Right lobe of liver (tissue), 6 donors: ENCODE results near the gene MSMP. TPM values are rescaled to one million over a fixed set of nuclear protein-coding genes. Genes with fewer than 3 reads are reported as not detected.
A peak's percentile ranks its signal among the peaks of the same experiment; 100 is the strongest.

Source experiments
- ATAC-seq, 4 donors: fragments of 200-7000 bp; cut with Tn5 transposase; one replicate each; pipeline ENCODE4 v1.9.1; 2020; ENCODE audit warnings: mild to moderate bottlenecking in 4 of 4, moderate library complexity in 4 of 4
- DNase-seq, 3 donors: peaks; one replicate each; pipeline ENCODE4 v3.0.0-alpha.2; 2020
- H3K27ac ChIP-seq, 3 donors: fragments of 200-600 bp; one replicate each; pipeline ENCODE4 v1.8.0; 2022
- H3K27me3 ChIP-seq, 2 donors: fragments of 200-600 bp; one replicate each; pipeline ENCODE4 v1.8.0; 2022
- H3K36me3 ChIP-seq, 4 donors: fragments of 200-600 bp; sonication (generic) in 1 of 4; one replicate each; pipeline versions ENCODE4 v1.5.1 to v1.8.0; 2017 to 2022; ENCODE audit warnings: control low read depth in 1 of 4
- H3K4me1 ChIP-seq, 4 donors: fragments of 200-600 bp; sonication (generic) in 1 of 4; one replicate each; pipeline versions ENCODE4 v1.5.1 to v1.8.0; 2017 to 2022; ENCODE audit warnings: control low read depth in 1 of 4
- H3K4me3 ChIP-seq, 3 donors: fragments of 200-600 bp; one replicate each; pipeline ENCODE4 v1.8.0; 2022
- H3K9me3 ChIP-seq, 4 donors: fragments of 200-600 bp; sonication (generic) in 1 of 4; one replicate each; pipeline versions ENCODE4 v1.5.1 to v1.8.0; 2017 to 2022; ENCODE audit warnings: control low read depth in 1 of 4
- CTCF ChIP-seq, 4 donors: fragments of 200-600 bp in 3 of 4; fragments of 450-650 bp in 1 of 4; IDR thresholded peaks; one replicate each; pipeline versions ENCODE4 v1.5.1 to v1.8.0; 2016 to 2022; ENCODE audit warnings: antibody characterized with exemption in 4 of 4, mild to moderate bottlenecking in 2 of 4
- POLR2A ChIP-seq: fragments of 450-650 bp; IDR thresholded peaks from one replicate; pipeline ENCODE4 v1.6.1; 2017; ENCODE audit warnings: antibody characterized with exemption, mild to moderate bottlenecking
- WGBS: methylation state at CpG from one replicate; pipeline ENCODE4 v1.1.6; 2018; ENCODE audit warnings: low coverage, low lambda C conversion rate; ENCODE audit not compliant: insufficient coverage; ENCODE audit errors: missing lambda C conversion rate; 5-methylcytosine and 5-hydroxymethylcytosine counted together
- intact Hi-C, 2 donors: fragments of 100-400 bp; cut with DNase I; formaldehyde crosslinking; loops; one replicate each; pipeline versions ENCODE4 v1.11.2 to v1.14.1; 2022
- total RNA-seq, 6 experiments: library from RNA; depleted of rRNA in 2 of 6; stranded (reverse); fragments of >200 nt in 2 of 6; fragmentation: NEBNext Ultra II Directional in 3 of 6; extraction: Animal tissue kit (Norgen Biotek cat#: 25700) in 3 of 6; gene quantifications; one replicate each; pipeline versions ENCODE4 v1.1.0 to v1.2.4, GENCODE V29; 2016 to 2023
- donor health status: DM: no; HTN: yes; CAD: no.
- donor health status: DM: no; HTN: no; CAD: no.
- donor health status: DM: no; HTN: no; CAD: no.
- donor health status: DM: no; HTN: yes; CAD: no.
- donor health status: DM: no; HTN: yes; CAD: no.

MSMP gene
- total RNA-seq, 6 experiments from 2014 or later = not detected

- peaks cover 0 to 26% (median 13%) of the 10 kb centered on the region in 4 donors for H3K36me3 ChIP-seq
- peak within 1 kb of the TSS; percentile 97 to 100 (median 98) for H3K27ac ChIP-seq
- H3K4me1 ChIP-seq = peaks cover 0 to 55% (median 21%) of the 10 kb centered on the region in 4 donors
- peak within 1 kb of the TSS; percentile 70 to 85 (median 71) for H3K4me3 ChIP-seq
- WGBS = 0% methylated on average over 17 of the region's 49 CpGs
- ATAC-seq (peak; percentile 82 to 93 (median 88)), DNase-seq (peak; percentile 99)
- no peaks in the 10 kb centered on the region for H3K9me3 ChIP-seq
- TF ChIP-seq CTCF (IDR thresholded peaks at IDR 0.05) (peak in 1 of 4 donors; percentile 17), POLR2A (peak; percentile 96)
- H3K27me3 ChIP-seq = no peaks in the 10 kb centered on the region
- intact Hi-C loops = no loop called here
Observed at GRCh38 chr9:35732185-35732799, 21.8 kb downstream of the MSMP start, which contains the start of the genes CREB3 and TLN1. Gene CREB3, plus strand, starts transcription at chr9:35732666. Its CDS starts 107 bp downstream, at chr9:35732773. Gene TLN1, minus strand, starts transcription at chr9:35732195. Its CDS starts 6,501 bp downstream, at chr9:35725694.

GRCh38 chr9:35731415-35732184 lies 22.5 kb downstream of the MSMP start:
- H3K4me3 ChIP-seq = peak overlapping the region; percentile 70 to 85 (median 71)
- H3K4me1 ChIP-seq = peaks cover 0 to 61% (median 23%) of the 10 kb centered on the region in 4 donors
- 0% methylated on average over 17 of the region's 47 CpGs for WGBS
- intact Hi-C loops = no loop called here
- H3K9me3 ChIP-seq = no peaks in the 10 kb centered on the region
- no peak for DNase-seq
- peak overlapping the region; percentile 97 to 100 (median 98) for H3K27ac ChIP-seq
- peaks cover 0 to 19% (median 12%) of the 10 kb centered on the region in 4 donors for H3K36me3 ChIP-seq
- ATAC-seq = peak in 3 of 4 donors; percentile 7 to 20 (median 15)
- H3K27me3 ChIP-seq = no peaks in the 10 kb centered on the region
- TF ChIP-seq POLR2A (no peak), CTCF (IDR thresholded peaks at IDR 0.05) (no peak)

- Histone ChIP-seq H3K4me1 (peaks cover 0 to 65% (median 23%) of the 10 kb centered on the region in 4 donors), H3K4me3 (peak overlapping the region; percentile 70 to 85 (median 71)), H3K27me3 (no peaks in the 10 kb centered on the region), H3K36me3 (peaks cover 0 to 15% (median 13%) of the 10 kb centered on the region in 4 donors), H3K27ac (peak overlapping the region; percentile 97 to 100 (median 98)), H3K9me3 (no peaks in the 10 kb centered on the region)
- 81% methylated on average over 2 of the region's 2 CpGs for WGBS
- DNase-seq (no peak), ATAC-seq (no peak)
- intact Hi-C loops = no loop called here
- TF ChIP-seq POLR2A (no peak), CTCF (IDR thresholded peaks at IDR 0.05) (no peak)
Observed at GRCh38 chr9:35730486-35730854, 23.6 kb downstream of the MSMP start.

- H3K9me3 ChIP-seq = no peaks in the 10 kb centered on the region
- DNase-seq (peak; percentile 73 to 80 (median 73)), ATAC-seq (peak in 3 of 4 donors; percentile 2 to 9 (median 8))
- H3K27me3 ChIP-seq = no peaks in the 10 kb centered on the region
- H3K27ac ChIP-seq = peak overlapping the region; percentile 97 to 100 (median 98)
- H3K4me3 ChIP-seq = peak overlapping the region; percentile 21 to 85 (median 70)
- peaks cover 0 to 15% (median 13%) of the 10 kb centered on the region in 4 donors for H3K36me3 ChIP-seq
- peaks cover 0 to 65% (median 23%) of the 10 kb centered on the region in 4 donors for H3K4me1 ChIP-seq
- 29% methylated on average over 6 of the region's 6 CpGs for WGBS
- intact Hi-C loops = loop anchor here (5.0 to 10.0 kb wide), 2 partner anchors 65 to 68 kb away; partner anchors contain the start of gene ARHGEF39 (in 1 of the 2)
- TF ChIP-seq CTCF (IDR thresholded peaks at IDR 0.05) (peak; percentile 31 to 39 (median 36)), POLR2A (no peak)
Observed at GRCh38 chr9:35729700-35730485, 24.2 kb downstream of the MSMP start.
